GM21786 (cell line): Measurements from ENCODE around the gene ZBED4.

Experiments
- ATAC-seq: cut with Tn5 transposase; IDR thresholded peaks from one replicate; pipeline ENCODE4 v1.9.1; 2021; ENCODE audit not compliant: unreplicated experiment

ZBED4 gene

DNA sequence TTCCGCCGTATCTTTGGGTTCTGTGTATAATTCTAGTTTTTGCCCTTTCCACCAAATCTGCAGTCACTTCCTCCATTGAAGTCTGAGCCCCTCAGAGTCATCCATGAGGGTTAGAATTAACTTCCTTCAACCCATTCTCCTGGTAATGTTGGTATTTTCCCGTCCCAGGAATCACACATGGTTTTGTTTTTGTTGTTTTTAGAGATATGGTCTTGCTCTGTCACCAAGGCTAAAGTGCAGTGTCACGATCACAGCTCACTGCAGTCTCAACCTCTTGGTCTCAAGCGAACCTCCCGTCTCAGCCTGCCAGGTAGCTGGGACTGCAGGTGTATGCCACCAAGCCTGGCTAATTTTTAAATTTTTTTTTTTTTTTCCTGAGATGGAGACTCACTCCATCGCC, 18.7 kb downstream of the ZBED4 start:
- ATAC-seq = no peak

DNA sequence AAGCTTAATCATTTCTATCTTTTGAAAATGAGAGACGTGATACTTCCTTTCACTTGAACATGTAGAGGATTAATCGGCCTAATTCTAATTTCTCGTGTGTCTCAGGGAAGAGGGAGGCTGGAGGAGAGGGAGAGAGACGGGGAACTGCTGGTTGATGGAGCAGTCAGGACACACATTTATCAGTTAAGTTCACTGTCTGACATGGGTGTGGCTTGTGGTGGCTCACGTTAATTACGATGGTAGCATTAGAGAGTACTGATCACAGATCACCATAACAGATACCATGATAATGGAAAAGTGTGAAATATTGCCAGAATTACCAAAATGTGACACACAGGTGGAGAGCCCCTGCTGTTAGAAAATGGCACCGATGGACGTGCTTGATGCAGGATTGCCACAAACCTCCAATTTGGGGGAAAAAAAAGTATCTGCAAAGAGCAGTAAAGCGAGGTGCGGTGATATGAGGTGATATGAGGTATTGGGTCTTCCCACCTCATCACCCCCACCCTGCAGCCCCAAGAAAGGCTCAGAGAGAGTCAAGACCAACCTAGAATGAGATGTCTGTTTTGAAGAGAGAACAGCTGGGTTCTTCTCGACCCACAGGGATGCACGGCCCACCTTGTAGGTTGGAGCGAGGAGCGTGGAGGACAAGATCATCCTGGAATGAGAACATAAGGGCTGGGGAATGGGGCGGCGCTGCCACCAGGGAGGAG, 19.7 kb downstream of the ZBED4 start:
- no peak for ATAC-seq

GRCh38 chr22:49877642-49878041, 24.0 kb downstream of the ZBED4 start:
- ATAC-seq = no peak

DNA sequence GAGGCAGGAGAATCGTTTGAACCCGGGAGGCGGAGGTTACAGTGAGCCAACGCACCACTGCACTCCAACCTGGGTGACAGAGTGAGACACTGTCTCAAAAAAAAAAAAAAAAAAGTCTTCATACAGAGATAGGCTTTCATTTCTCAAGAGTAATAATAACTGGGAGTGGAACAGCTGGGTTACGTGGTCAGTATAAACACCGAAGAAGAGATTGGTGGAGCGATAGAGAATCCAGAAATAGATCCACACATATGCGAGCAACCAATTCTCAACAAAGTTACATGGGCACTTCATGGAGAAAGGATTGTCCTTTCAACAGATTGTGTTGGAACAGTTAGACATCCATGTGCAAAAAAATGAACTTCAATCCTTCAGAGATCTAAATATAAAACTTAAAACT, 24.6 kb downstream of the ZBED4 start:
- ATAC-seq = no peak

DNA sequence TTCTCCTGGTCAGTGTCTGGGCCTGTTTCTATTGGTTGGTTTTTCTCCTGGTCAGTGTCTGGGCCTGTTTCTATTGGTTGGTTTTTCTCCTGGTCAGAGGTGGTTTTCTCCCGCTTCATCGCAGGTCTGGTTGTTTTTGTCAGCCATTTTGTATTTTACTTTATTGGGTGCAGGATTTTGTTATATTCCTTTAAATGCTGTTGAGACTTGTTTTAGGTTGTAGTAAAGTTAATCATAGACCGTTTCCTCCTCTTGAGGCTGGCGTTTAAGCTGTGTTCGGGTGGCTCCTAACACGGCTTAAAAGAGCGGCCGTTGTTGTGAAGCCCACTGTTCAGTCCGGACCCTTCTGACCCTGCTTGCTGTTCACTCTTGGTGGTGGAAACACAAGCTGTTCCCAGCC, 26.2 kb downstream of the ZBED4 start:
- no peak for ATAC-seq

- ATAC-seq = no peak
These were observed 26.6 kb downstream of the ZBED4 start for GRCh38 chr22:49880281-49880680.

- ATAC-seq = no peak
These were observed 28.2 kb downstream of the ZBED4 start for GRCh38 chr22:49881856-49882255.

DNA sequence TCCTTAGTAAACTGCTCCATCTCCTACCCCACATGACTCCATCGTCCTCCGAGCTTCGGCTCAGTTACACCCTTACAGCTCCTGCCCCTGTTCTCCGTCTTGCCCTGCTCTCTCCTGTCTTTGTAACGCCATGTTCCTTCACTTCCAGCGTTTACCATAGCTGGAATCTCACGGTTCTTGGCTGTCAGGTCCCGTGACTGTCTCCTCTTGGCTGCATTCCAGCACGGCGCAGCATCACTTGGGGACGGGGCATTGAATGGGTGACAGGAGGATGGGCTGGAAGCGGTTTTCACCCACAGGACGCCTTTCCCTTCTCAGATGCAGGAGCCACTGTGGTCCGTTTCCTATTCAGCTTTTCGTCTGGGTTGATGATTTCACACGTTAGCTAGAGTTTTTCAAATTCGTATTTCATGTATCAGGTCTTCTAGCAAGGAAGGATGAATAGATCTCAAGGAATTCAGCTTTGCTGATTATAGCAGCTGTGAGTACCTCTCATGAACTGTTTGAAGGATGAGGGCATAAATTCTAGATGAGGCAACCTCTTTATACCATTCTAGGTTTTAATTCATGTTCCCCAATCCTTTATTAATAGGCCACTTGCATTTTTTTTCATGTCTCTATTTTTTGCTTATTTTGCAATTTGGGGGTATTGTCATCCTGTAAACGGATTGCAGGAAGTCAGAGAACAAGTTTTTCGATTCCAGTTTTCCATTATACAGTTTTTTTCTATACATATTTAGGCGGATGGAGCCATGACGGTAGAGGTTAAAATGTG, 29.1 kb downstream of the ZBED4 start:
- ATAC-seq = no peak

DNA sequence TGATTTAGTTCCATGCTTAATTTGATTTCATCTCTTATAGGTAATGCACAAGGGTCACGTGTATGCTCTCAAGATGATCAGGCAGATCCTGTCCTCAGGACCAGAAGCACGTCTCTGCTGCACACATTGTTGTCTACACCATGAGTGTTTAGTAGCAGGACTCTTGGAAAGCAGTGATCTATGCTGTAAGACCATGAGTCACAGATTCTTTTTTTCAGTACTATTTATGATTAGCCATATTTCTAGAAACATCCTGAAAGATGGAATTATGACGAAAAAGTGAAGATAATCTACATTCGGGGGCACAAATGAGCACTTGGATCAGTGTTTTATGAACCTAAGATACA, 29.6 kb downstream of the ZBED4 start:
- no peak for ATAC-seq

- ATAC-seq = no peak
These were observed 30.4 kb downstream of the ZBED4 start for GRCh38 chr22:49884075-49884474.

GRCh38 chr22:49884503-49885260, 31.0 kb downstream of the ZBED4 start:
- ATAC-seq = no peak

DNA sequence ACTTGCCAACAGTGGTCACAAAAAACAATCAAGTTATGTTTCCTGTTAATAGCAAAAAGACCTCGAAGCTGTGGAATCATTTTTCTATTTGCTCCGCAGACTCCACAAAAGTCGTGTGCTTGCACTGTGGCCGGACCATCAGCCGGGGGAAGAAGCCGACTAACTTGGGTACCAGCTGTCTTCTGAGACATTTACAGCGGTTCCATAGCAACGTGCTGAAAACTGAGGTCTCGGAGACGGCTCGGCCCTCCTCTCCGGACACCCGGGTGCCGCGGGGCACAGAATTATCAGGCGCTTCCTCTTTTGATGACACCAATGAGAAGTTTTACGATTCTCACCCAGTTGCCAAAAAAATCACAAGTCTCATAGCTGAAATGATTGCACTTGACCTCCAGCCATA, 31.6 kb downstream of the ZBED4 start:
- ATAC-seq = no peak

DNA sequence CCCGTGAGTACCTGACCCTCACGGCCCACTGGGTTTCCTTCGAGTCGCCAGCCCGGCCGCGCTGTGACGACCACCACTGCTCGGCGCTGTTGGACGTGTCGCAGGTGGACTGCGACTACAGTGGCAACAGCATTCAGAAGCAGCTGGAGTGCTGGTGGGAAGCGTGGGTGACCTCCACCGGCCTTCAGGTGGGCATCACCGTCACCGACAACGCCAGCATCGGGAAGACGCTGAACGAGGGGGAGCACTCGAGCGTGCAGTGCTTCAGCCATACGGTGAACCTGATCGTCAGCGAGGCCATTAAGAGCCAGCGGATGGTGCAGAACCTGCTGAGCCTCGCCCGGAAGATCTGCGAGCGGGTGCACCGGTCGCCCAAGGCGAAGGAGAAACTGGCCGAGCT, 32.2 kb downstream of the ZBED4 start:
- no peak for ATAC-seq

- no peak for ATAC-seq
These were observed 32.9 kb downstream of the ZBED4 start for GRCh38 chr22:49886346-49887063.

- no peak for ATAC-seq
These were observed 33.4 kb downstream of the ZBED4 start for GRCh38 chr22:49887064-49887451.

DNA sequence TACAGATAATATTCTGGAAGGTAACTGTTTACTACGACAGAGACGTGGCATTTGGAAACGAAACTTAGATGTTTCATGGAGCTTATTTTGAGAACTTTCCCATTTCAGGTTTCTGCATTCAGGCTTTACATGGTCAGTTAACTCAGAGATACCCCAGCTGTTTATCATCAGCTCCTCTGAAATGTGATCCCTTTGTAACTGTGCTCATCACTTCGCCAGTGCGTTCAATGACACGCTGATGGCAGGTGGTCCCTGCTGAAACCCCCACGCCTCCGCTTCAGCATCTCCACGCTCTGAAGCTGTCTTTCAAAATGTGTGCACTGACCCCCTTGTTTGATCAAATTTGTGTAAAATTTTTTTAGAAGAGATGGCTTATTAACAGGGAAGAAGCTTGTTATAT, 34.1 kb downstream of the ZBED4 start:
- no peak for ATAC-seq

DNA sequence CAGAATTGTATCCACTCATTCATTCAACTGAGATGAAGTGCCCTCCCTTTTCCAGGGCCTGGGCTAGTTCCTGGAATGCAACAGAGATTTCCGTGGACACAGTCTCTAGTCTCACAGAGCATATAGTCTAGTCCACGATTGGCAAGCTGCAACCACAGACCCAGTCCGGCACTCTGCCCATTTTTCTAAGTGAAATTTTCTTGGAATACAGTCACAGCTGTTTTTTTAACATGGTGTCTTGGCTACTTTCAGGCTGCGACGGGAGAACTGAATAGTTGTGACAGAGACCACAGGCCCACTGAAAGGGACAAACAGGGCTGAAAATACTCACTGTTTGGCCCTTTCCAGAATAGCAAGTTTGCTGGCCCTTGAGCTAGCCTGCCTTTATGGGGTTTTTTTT, 35.4 kb downstream of the ZBED4 start:
- no peak for ATAC-seq

GRCh38 chr22:49892226-49892899, 38.7 kb downstream of the ZBED4 start:
- ATAC-seq = no peak

DNA sequence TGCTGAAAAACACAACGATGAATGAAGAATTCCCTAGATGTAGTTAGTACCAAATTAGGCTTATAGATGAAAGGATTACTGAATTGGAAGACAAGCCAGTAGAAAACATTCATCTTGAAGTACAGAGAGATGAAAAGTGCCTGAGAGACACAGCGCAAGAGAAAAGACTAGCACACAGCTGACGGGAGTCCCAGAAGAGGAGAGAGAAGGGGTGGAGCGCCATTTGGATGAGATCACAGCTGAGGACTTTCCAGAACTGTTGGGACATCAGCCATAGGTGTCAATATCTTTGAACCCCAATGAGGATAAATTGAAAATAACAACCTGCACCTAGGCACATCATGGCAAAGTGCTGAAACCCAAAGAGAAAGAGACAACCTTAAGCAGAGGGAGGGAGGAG, 39.4 kb downstream of the ZBED4 start:
- ATAC-seq = no peak

- ATAC-seq = no peak
These were observed 40.8 kb downstream of the ZBED4 start for GRCh38 chr22:49894322-49895054.
